DMS 273 treated with DMSO at 0.1 percent for 48 hours (cell line): Measurements from ENCODE around the gene HMCES.

ENCODE experiments used
- DNase-seq: peaks from one replicate; lab custom pipeline; 2025; lab: John Stamatoyannopoulos, UW

HMCES gene

GRCh38 chr3:129304146-129304961 is 25.7 kb downstream of the HMCES start:
- DNase-seq, result no peak

- no peak for DNase-seq
Observed at GRCh38 chr3:129304962-129305222, 26.2 kb downstream of the HMCES start.

GRCh38 chr3:129305592-129306091 is 27.0 kb downstream of the HMCES start:
- no peak for DNase-seq

- DNase-seq, result no peak
Observed at GRCh38 chr3:129308636-129309035, 30.0 kb downstream of the HMCES start.

- DNase-seq, result no peak
Observed at GRCh38 chr3:129310111-129311011, 31.7 kb downstream of the HMCES start.

- no peak for DNase-seq
Observed at GRCh38 chr3:129311054-129311902, 32.6 kb downstream of the HMCES start.

GRCh38 chr3:129312021-129312639 is 33.5 kb downstream of the HMCES start:
- no peak for DNase-seq

GRCh38 chr3:129312671-129313414 is 34.2 kb downstream of the HMCES start:
- DNase-seq, result no peak

GRCh38 chr3:129313415-129313664 is 34.7 kb downstream of the HMCES start:
- no peak for DNase-seq

GRCh38 chr3:129313665-129314385 is 35.2 kb downstream of the HMCES start:
- no peak for DNase-seq

GRCh38 chr3:129314386-129315222 is 35.9 kb downstream of the HMCES start:
- DNase-seq, result peak; percentile 79

- no peak for DNase-seq
Observed at GRCh38 chr3:129315223-129315997, 36.7 kb downstream of the HMCES start.

GRCh38 chr3:129315998-129316247 is 37.3 kb downstream of the HMCES start:
- no peak for DNase-seq

GRCh38 chr3:129316248-129317013 is 37.8 kb downstream of the HMCES start:
- peak; percentile 36 for DNase-seq

- DNase-seq, result no peak
Observed at GRCh38 chr3:129317014-129317771, 38.5 kb downstream of the HMCES start.

- no peak for DNase-seq
Observed at GRCh38 chr3:129317848-129318247, 39.2 kb downstream of the HMCES start.

- no peak for DNase-seq
Observed at GRCh38 chr3:129318921-129319320, 40.3 kb downstream of the HMCES start.

- DNase-seq, result no peak
Observed at GRCh38 chr3:129320261-129320660, 41.6 kb downstream of the HMCES start.
